ENCODE results near the gene RAB37. TPM values are rescaled to one million over a fixed set of nuclear protein-coding genes. Genes with fewer than 3 reads are reported as not detected.

RAB37 gene
- total and polyA plus RNA-seq, 2 of the 8 experiments (the other 6 are each of a cell fraction or from before 2014, with no cell fraction given) = 5.5 to 6.1 TPM

- Histone ChIP-seq H3K23me2 (ENCODE audit: low read depth, low read length) (no peaks in the 10 kb centered on the region), H3K79me1 (ENCODE audit: low read depth, low read length) (peaks cover 27% of the 10 kb centered on the region), H3K56ac (replicated peaks; ENCODE audit: insufficient read length, low read depth, low read length) (no peak overlapping the region), H3K4ac (replicated peaks; ENCODE audit: insufficient read length, low read depth, low read length) (no peak overlapping the region), H4K8ac (ENCODE audit: extremely low read depth, insufficient read depth, low read length) (peak overlapping the region; percentile 57), H4K20me1 (replicated peaks in 1 of 2; ENCODE audit: control insufficient read depth in 1 of 2, insufficient read depth in 2 of 2, low read length in 2 of 2) (peaks cover 3 to 19% of the 10 kb centered on the region in 2 experiments), H2BK120ac (replicated peaks; ENCODE audit: low read depth, low read length) (peak overlapping the region; percentile 33), H2AFZ (ENCODE audit: low read length) (no peak overlapping the region), H2AK5ac (ENCODE audit: low read depth, low read length) (0 out of 2 replicates have a peak overlapping the region, but pooled peaks have one; percentile 13), H3K23ac (ENCODE audit: insufficient read length) (no peak overlapping the region), H3K4me2 (ENCODE audit: insufficient read depth in 1 of 2, low read depth in 2 of 2, low read length in 2 of 2) (no peak overlapping the region), H3K27ac (ENCODE audit: low read depth, low read length) (no peak overlapping the region; the same call in 1 of the 2 replicates), H3K9me3 (ENCODE audit: insufficient read depth in 2 of 2, low read depth in 1 of 2, low read length in 1 of 2) (no peaks in the 10 kb centered on the region), H3K14ac (ENCODE audit: insufficient read length) (no peak overlapping the region), H3K79me2 (ENCODE audit: control insufficient read depth in 1 of 2, insufficient read depth in 2 of 2, low read length in 2 of 2) (peaks cover 0 to 72% of the 10 kb centered on the region in 2 experiments; a peak in 2 of 4 replicates), H3K9ac (replicated peaks in 1 of 4; ENCODE audit: extremely low read depth in 1 of 4, low read depth in 3 of 4, low read length in 3 of 4) (no peak overlapping the region), H3K36me3 (ENCODE audit: control insufficient read depth in 2 of 4, insufficient read depth in 4 of 4, low read length in 3 of 4) (no peaks in the 10 kb centered on the region), H2BK5ac (ENCODE audit: low read depth, low read length) (peak overlapping the region; percentile 73), H4K5ac (ENCODE audit: insufficient read length, low read depth, low read length) (peak overlapping the region; percentile 29), H2BK15ac (ENCODE audit: low read length) (no peak overlapping the region), H2BK20ac (ENCODE audit: low read length) (no peak overlapping the region), H3K4me3 (ENCODE audit: extremely low read depth in 1 of 4, insufficient read depth in 2 of 4, low read depth in 3 of 4, low read length in 4 of 4) (no peak overlapping the region), H4K91ac (replicated peaks; ENCODE audit: insufficient read length, low read length) (peak overlapping the region; percentile 1), H3K27me3 (replicated peaks in 1 of 4; ENCODE audit: control insufficient read depth in 3 of 4, extremely low read depth in 1 of 4, insufficient read depth in 3 of 4, low read length in 3 of 4) (no peaks in the 10 kb centered on the region), H3K4me1 (replicated peaks in 1 of 4; ENCODE audit: control insufficient read depth in 3 of 4, insufficient read depth in 4 of 4, low read length in 3 of 4) (peaks cover 10 to 62% (median 47%) of the 10 kb centered on the region in 4 experiments), H2BK12ac (ENCODE audit: low read depth, low read length) (peak overlapping the region; percentile 75; the same call in 1 of the 2 replicates), H3K18ac (ENCODE audit: extremely low read depth, low read length) (peak overlapping the region; percentile 83)
- no peak for FAIRE-seq
- 90% methylated on average over 2 of the region's 2 CpGs; no CpG with 5 or more reads in 1 of the 2 experiments for WGBS, 2 experiments (ENCODE audit: extremely low coverage in 1 of 2, insufficient coverage in 1 of 2, insufficient read length in 1 of 2, insufficient replicate concordance in 2 of 2, low coverage in 1 of 2, low lambda C conversion rate in 2 of 2, missing lambda C conversion rate in 1 of 2)
- CTCF ChIA-PET (ENCODE audit: partially characterized antibody) = interaction anchor here (0.6 to 15.7 kb wide), 9 partner anchors 8 to 104 kb away, joined by 3 to 231 read pairs (median 10); partner anchors contain the start of genes NAT9 and RAB37
- POLR2A ChIA-PET (ENCODE audit: partially characterized antibody) = interaction anchor here (1.3 to 6.5 kb wide), 5 partner anchors 8 to 17 kb away, joined by 4 to 70 read pairs (median 15); partner anchors contain the start of genes NAT9 and NHERF1
- DNase-seq (ENCODE audit: low read depth in 1 of 2, low spot score in 2 of 2) = no peak
- TF ChIP-seq MAFK (IDR thresholded peaks at IDR 0.05; ENCODE audit: low read depth, low read length) = peak; percentile 30; the same call in 1 of the 2 replicates
- no peak for TF ChIP-seq CREB1 (IDR thresholded peaks at IDR 0.05)
- TF ChIP-seq BACH1 (IDR thresholded peaks at IDR 0.05; ENCODE audit: low read length) = 0 out of 2 replicates have a peak, but pooled peaks have one; percentile 43
- no peak for TF ChIP-seq GABPA (IDR thresholded peaks at IDR 0.05; ENCODE audit: borderline replicate concordance, insufficient read depth, low read length)
Observed at GRCh38 chr17:74758848-74759168, 21.8 kb downstream of the RAB37 start.

All from H1 (cell line).